HG02943 (cell line): ENCODE data around the gene ANO1.

Source experiments
- ATAC-seq: cut with Tn5 transposase; IDR thresholded peaks from one replicate; pipeline ENCODE4 v1.9.1; 2021; ENCODE audit warnings: mild to moderate bottlenecking, low read depth, moderate library complexity; ENCODE audit not compliant: unreplicated experiment

Gene ANO1

GRCh38 chr11:70156291-70157037 lies 78.3 kb downstream of the ANO1 start:
- ATAC-seq = no peak

GRCh38 chr11:70158201-70158600 lies 80.1 kb downstream of the ANO1 start:
- no peak for ATAC-seq

GRCh38 chr11:70158757-70159389 lies 80.8 kb downstream of the ANO1 start:
- ATAC-seq = no peak

- no peak for ATAC-seq
Observed at GRCh38 chr11:70159627-70160570, 81.8 kb downstream of the ANO1 start.

- no peak for ATAC-seq
Observed at GRCh38 chr11:70161043-70161625, 83.0 kb downstream of the ANO1 start.

- ATAC-seq = no peak
Observed at GRCh38 chr11:70164705-70165104, 86.6 kb downstream of the ANO1 start.

GRCh38 chr11:70167120-70167519 lies 89.0 kb downstream of the ANO1 start:
- no peak for ATAC-seq

- ATAC-seq = no peak
Observed at GRCh38 chr11:70167723-70168404, 89.7 kb downstream of the ANO1 start.

- ATAC-seq = no peak
Observed at GRCh38 chr11:70168405-70168754, 90.3 kb downstream of the ANO1 start.

- ATAC-seq = no peak
Observed at GRCh38 chr11:70169127-70169526, 91.0 kb downstream of the ANO1 start.

- ATAC-seq = no peak
Observed at GRCh38 chr11:70169632-70170031, 91.5 kb downstream of the ANO1 start.

- no peak for ATAC-seq
Observed at GRCh38 chr11:70170596-70171210, 92.6 kb downstream of the ANO1 start.

- no peak for ATAC-seq
Observed at GRCh38 chr11:70173018-70173417, 94.9 kb downstream of the ANO1 start.

GRCh38 chr11:70174547-70175235 lies 96.6 kb downstream of the ANO1 start:
- ATAC-seq = no peak

GRCh38 chr11:70175236-70175698 lies 97.2 kb downstream of the ANO1 start:
- no peak for ATAC-seq

GRCh38 chr11:70176940-70177689 lies 99.0 kb downstream of the ANO1 start:
- no peak for ATAC-seq

GRCh38 chr11:70180906-70181305 lies 102.8 kb downstream of the ANO1 start:
- ATAC-seq = no peak

GRCh38 chr11:70182266-70182665 lies 104.1 kb downstream of the ANO1 start:
- no peak for ATAC-seq
